Vagina (tissue), 2 donors: ENCODE results near the gene NR2F1-AS1. TPM values are rescaled to one million over a fixed set of nuclear protein-coding genes. Genes with fewer than 3 reads are reported as not detected.

Source experiments
- DNase-seq, 2 donors: peaks; one replicate each; pipeline ENCODE4 v3.0.0-alpha.2; 2017; ENCODE audit errors: extremely low spot score in 2 of 2
- H3K27ac ChIP-seq: fragments of 200-600 bp; sonication (generic); one replicate; pipeline ENCODE4 v1.5.1; 2019
- H3K27me3 ChIP-seq: fragments of 200-600 bp; sonication (generic); one replicate; pipeline ENCODE4 v1.5.1; 2019
- H3K36me3 ChIP-seq, 2 donors: fragments of 200-600 bp; sonication (generic); one replicate each; pipeline ENCODE4 v1.5.1; 2017 to 2019
- H3K4me1 ChIP-seq: fragments of 200-600 bp; sonication (generic); one replicate; pipeline ENCODE4 v1.5.1; 2019
- H3K4me3 ChIP-seq, 2 donors: fragments of 200-600 bp; sonication (generic); 1 replicate in 1 of 2; 2 replicates in 1 of 2; pipeline ENCODE4 v1.5.1; 2016 to 2019
- H3K9me3 ChIP-seq: fragments of 200-600 bp; sonication (generic); one replicate; pipeline ENCODE4 v1.5.1; 2019
- POLR2A ChIP-seq, 2 donors: fragments of 450-650 bp; IDR thresholded peaks; one replicate each; pipeline ENCODE4 v1.6.1; 2017; ENCODE audit warnings: antibody characterized with exemption in 2 of 2, mild to moderate bottlenecking in 2 of 2, moderate library complexity in 2 of 2
- POLR2AphosphoS5 ChIP-seq, 2 donors: sonication (generic); formaldehyde crosslinking; IDR thresholded peaks; one replicate each; pipeline ENCODE4 v1.9.0; 2017; ENCODE audit warnings: antibody characterized with exemption in 2 of 2, mild to moderate bottlenecking in 2 of 2, low read depth in 1 of 2; ENCODE audit not compliant: insufficient read depth in 1 of 2
- intact Hi-C: fragments of 100-400 bp; cut with DNase I; formaldehyde crosslinking; loops from one replicate; pipeline ENCODE4 v1.15.1; 2023
- total RNA-seq: library from RNA; depleted of rRNA; stranded (reverse); fragments of >200 nt; gene quantifications from one replicate; pipeline ENCODE4 v1.2.3, GENCODE V29; 2016
- TF ChIP-seq, protein P1 (sequence below), 3 experiments: fragments of 450-650 bp in 2 of 3; fragments of 200-600 bp in 1 of 3; sonication (generic) in 1 of 3; IDR thresholded peaks; one replicate each; pipeline ENCODE4 v1.5.1; 2017 to 2019; ENCODE audit warnings: antibody characterized with exemption in 3 of 3, mild to moderate bottlenecking in 2 of 3, moderate library complexity in 2 of 3

Gene NR2F1-AS1
- total RNA-seq, 1 donor from 2014 or later: 22.3 TPM

DNA sequence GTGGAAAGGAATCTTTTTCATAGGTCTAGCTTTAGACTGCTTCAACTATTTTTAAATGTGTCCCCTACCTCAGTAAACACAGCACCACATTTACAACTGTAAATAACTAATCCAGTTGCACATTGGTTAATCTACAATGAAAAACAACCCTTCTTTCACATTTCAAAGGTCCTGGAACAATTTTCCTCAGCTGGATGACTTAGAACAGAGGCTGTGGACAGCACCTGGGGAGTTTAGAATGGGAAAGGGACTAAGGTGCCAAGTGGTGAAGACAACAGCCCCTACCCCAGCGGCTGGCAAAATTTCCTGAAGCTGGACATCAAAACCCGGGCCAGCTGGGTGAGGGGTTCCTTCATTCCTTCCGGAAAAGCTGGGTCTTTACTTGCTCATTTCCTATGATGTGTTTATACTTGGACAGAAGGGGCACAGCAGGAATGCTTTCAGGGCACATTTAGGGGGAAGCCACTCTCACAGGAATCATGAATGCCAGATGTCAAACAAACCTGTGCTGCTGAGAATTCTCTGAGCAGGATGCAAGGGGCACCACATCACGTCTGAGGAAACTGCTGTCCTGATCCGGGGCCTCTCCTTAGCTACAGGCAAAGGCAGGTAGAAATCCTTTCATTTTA, 158.3 kb downstream of the NR2F1-AS1 start:
- H3K27me3 ChIP-seq: no peaks in the 10 kb centered on the region
- no peaks in the 10 kb centered on the region for H3K9me3 ChIP-seq
- intact Hi-C loops: no loop called here
- TF ChIP-seq POLR2A (IDR thresholded peaks at IDR 0.05) (no peak), POLR2AphosphoS5 (IDR thresholded peaks at IDR 0.05; ENCODE audit: insufficient read depth in 1 of 2, low read depth in 1 of 2) (no peak)
- TF ChIP-seq, protein P1, sequence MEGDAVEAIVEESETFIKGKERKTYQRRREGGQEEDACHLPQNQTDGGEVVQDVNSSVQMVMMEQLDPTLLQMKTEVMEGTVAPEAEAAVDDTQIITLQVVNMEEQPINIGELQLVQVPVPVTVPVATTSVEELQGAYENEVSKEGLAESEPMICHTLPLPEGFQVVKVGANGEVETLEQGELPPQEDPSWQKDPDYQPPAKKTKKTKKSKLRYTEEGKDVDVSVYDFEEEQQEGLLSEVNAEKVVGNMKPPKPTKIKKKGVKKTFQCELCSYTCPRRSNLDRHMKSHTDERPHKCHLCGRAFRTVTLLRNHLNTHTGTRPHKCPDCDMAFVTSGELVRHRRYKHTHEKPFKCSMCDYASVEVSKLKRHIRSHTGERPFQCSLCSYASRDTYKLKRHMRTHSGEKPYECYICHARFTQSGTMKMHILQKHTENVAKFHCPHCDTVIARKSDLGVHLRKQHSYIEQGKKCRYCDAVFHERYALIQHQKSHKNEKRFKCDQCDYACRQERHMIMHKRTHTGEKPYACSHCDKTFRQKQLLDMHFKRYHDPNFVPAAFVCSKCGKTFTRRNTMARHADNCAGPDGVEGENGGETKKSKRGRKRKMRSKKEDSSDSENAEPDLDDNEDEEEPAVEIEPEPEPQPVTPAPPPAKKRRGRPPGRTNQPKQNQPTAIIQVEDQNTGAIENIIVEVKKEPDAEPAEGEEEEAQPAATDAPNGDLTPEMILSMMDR (IDR thresholded peaks at IDR 0.05): no peak
- H3K27ac ChIP-seq: no peak overlapping the region
- no peak overlapping the region for H3K4me3 ChIP-seq
- H3K4me1 ChIP-seq: peaks cover 10% of the 10 kb centered on the region
- no peak for DNase-seq
- H3K36me3 ChIP-seq: no peaks in the 10 kb centered on the region

DNA sequence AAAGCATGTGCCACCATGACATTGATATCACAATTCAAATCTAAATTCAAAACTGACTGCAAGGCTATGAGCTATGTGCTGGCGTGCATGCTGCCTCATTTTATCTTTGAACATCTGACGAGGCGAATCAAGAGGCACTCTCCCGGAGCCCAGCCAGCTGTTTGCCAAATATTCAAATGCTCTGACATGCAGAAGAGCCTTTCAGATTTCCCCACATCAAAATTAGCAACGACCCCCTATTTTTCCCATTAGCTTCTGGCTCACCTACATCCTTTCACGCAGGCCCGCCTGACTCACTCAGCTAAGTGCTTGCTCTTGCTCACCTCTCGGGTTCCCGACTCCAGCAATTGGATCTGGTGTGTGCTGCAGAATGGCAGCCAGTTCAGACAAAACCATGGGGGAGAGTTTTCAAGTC, 159.0 kb downstream of the NR2F1-AS1 start:
- intact Hi-C loops: no loop called here
- no peak for DNase-seq
- Histone ChIP-seq H3K4me3 (no peak overlapping the region), H3K36me3 (no peaks in the 10 kb centered on the region), H3K27ac (no peak overlapping the region), H3K9me3 (no peaks in the 10 kb centered on the region), H3K4me1 (peaks cover 10% of the 10 kb centered on the region), H3K27me3 (no peaks in the 10 kb centered on the region)
- TF ChIP-seq, protein P1 (IDR thresholded peaks at IDR 0.05): no peak
- no peak for TF ChIP-seq POLR2A (IDR thresholded peaks at IDR 0.05)
- TF ChIP-seq POLR2AphosphoS5 (IDR thresholded peaks at IDR 0.05; ENCODE audit: insufficient read depth in 1 of 2, low read depth in 1 of 2): no peak

DNA sequence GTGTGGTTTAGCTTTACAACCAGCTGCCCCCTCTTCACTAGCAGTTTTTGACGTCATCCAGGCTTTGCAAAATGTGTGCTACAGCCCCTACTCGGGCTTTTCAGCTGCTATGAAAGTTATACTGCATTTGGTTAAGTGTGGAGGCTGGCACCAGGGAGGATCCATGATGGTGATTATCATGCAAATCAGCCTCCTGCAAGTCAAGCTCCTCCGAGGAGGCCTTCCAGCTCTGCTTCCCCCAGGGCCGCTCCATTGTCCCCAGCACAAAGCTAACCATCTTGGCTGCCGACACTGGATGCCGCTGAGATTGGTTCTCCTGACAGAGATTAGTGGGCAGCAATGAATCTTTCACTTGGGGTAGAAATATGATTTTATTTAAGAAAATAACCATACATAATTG, 159.6 kb downstream of the NR2F1-AS1 start:
- peaks cover 8% of the 10 kb centered on the region for H3K4me1 ChIP-seq
- no peaks in the 10 kb centered on the region for H3K27me3 ChIP-seq
- no peak overlapping the region for H3K4me3 ChIP-seq
- H3K36me3 ChIP-seq: no peaks in the 10 kb centered on the region
- intact Hi-C loops: no loop called here
- no peaks in the 10 kb centered on the region for H3K9me3 ChIP-seq
- DNase-seq: no peak
- TF ChIP-seq POLR2AphosphoS5 (IDR thresholded peaks at IDR 0.05; ENCODE audit: insufficient read depth in 1 of 2, low read depth in 1 of 2) (no peak), POLR2A (IDR thresholded peaks at IDR 0.05) (no peak)
- TF ChIP-seq, protein P1 (IDR thresholded peaks at IDR 0.05): no peak
- H3K27ac ChIP-seq: no peak overlapping the region

DNA sequence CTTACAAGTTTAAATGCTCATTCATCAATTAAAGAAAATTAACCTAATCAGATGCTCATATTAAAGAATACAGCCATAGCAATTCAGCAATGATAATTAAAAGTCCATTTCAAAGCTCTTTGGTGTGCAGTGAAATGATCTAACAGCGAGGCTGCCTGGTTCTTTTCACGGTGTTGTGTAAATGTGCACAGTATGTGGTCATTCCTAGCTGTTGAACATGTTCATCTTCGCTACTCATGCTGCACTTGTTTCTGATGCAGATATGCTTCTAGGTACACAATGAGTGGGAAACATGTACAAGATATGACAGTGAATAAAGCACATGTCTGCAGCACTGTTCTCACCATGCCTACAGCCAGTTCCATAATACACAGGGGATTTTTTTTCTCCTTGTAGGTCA, 163.5 kb downstream of the NR2F1-AS1 start:
- intact Hi-C loops: no loop called here
- H3K9me3 ChIP-seq: no peaks in the 10 kb centered on the region
- no peak for DNase-seq
- H3K27me3 ChIP-seq: no peaks in the 10 kb centered on the region
- TF ChIP-seq POLR2AphosphoS5 (IDR thresholded peaks at IDR 0.05; ENCODE audit: insufficient read depth in 1 of 2, low read depth in 1 of 2) (no peak), POLR2A (IDR thresholded peaks at IDR 0.05) (no peak)
- TF ChIP-seq, protein P1 (IDR thresholded peaks at IDR 0.05): no peak
- no peaks in the 10 kb centered on the region for H3K36me3 ChIP-seq
- H3K4me3 ChIP-seq: no peak overlapping the region
- no peak overlapping the region for H3K27ac ChIP-seq
- H3K4me1 ChIP-seq: no peaks in the 10 kb centered on the region

DNA sequence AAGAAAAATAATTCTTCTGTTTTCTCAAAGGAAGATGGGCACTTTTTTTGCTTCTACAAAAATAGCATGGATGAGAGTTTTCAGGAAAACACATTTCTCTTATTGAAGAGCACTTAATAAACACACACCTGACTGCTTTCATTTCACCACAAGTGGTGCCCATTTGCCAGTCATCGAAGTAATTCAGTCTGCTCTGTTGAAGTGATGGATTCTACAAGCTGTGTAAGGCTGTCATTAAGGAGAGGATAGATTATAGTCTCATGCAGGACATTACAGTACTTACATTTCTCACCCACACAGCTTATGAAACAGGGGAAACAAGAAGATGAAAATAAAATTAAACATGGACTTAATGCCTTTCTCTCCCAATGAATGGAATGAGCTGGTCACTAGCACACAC, 165.2 kb downstream of the NR2F1-AS1 start:
- Histone ChIP-seq H3K27ac (no peak overlapping the region), H3K27me3 (no peaks in the 10 kb centered on the region), H3K36me3 (no peaks in the 10 kb centered on the region), H3K9me3 (no peaks in the 10 kb centered on the region), H3K4me3 (no peak overlapping the region), H3K4me1 (no peaks in the 10 kb centered on the region)
- intact Hi-C loops: no loop called here
- DNase-seq: no peak
- TF ChIP-seq, protein P1 (IDR thresholded peaks at IDR 0.05): no peak
